Naive thymus-derived CD4-positive, alpha-beta T cell (primary cell): Measurements from ENCODE around the gene WNT6. TPM values are rescaled to one million over a fixed set of nuclear protein-coding genes. Genes with fewer than 3 reads are reported as not detected.
A peak's percentile ranks its signal among the peaks of the same experiment; 100 is the strongest.

Source experiments
- ATAC-seq: fragments of 150-1000 bp; cut with Tn5 transposase; 2 replicates; pipeline ENCODE4 v1.10.0; 2021; ENCODE audit warnings: mild to moderate bottlenecking, moderate library complexity
- CTCF ChIA-PET: fragments of 350-600 bp; sonication (Branson Sonifier 250); formaldehyde crosslinking; loops from one replicate; lab custom pipeline; 2021; ENCODE audit warnings: antibody characterized with exemption; lab: Charles Lee
- POLR2A ChIA-PET: fragments of 350-600 bp; sonication (Branson Sonifier 250); formaldehyde crosslinking; loops from one replicate; lab custom pipeline; 2021; ENCODE audit warnings: antibody characterized with exemption, inconsistent platforms; lab: Charles Lee
- DNase-seq, 9 donors: peaks; one replicate each; pipeline versions ENCODE4 v3.0.0 to v3.0.0-alpha.2; 2020 to 2022; ENCODE audit warnings: mixed read lengths in 1 of 9
- H3K27ac ChIP-seq: one replicate; pipeline ENCODE4 v1.7.0; 2013; ENCODE audit warnings: mild to moderate bottlenecking, low read depth, low read length, moderate library complexity
- H3K27me3 ChIP-seq, 2 donors: one replicate each; pipeline ENCODE4 v1.7.0; 2013; ENCODE audit warnings: low read length in 2 of 2, mild to moderate bottlenecking in 2 of 2, moderate library complexity in 2 of 2; ENCODE audit not compliant: control insufficient read depth in 2 of 2, insufficient read depth in 2 of 2
- H3K36me3 ChIP-seq, 3 experiments: 1 replicate in 2 of 3; 2 replicates in 1 of 3; pipeline ENCODE4 v1.7.0; 2013; ENCODE audit warnings: low read length in 3 of 3, mild to moderate bottlenecking in 3 of 3, moderate library complexity in 1 of 3; ENCODE audit not compliant: insufficient read depth in 3 of 3, control insufficient read depth in 2 of 3
- H3K4me1 ChIP-seq, 2 donors: one replicate each; pipeline ENCODE4 v1.7.0; 2013; ENCODE audit warnings: low read length in 2 of 2, mild to moderate bottlenecking in 2 of 2, moderate library complexity in 1 of 2; ENCODE audit not compliant: control insufficient read depth in 2 of 2, insufficient read depth in 2 of 2
- H3K4me3 ChIP-seq: 2 replicates; pipeline ENCODE4 v1.7.0; 2013; ENCODE audit warnings: mild to moderate bottlenecking, low read length
- H3K9me3 ChIP-seq, 3 experiments: 1 replicate in 2 of 3; 2 replicates in 1 of 3; pipeline ENCODE4 v1.7.0; 2013; ENCODE audit warnings: low read length in 3 of 3; ENCODE audit not compliant: control insufficient read depth in 2 of 3
- H3K27ac Mint-ChIP-seq, 9 donors: one replicate each; pipeline ENCODE4 v1.8.0; 2020 to 2022; ENCODE audit warnings: mixed read lengths in 9 of 9, mild to moderate bottlenecking in 8 of 9, moderate library complexity in 5 of 9, inconsistent platforms in 2 of 9
- H3K27me3 Mint-ChIP-seq, 5 donors: one replicate each; pipeline ENCODE4 v1.8.0; 2021 to 2022; ENCODE audit warnings: mixed read lengths in 5 of 5, mild to moderate bottlenecking in 1 of 5
- H3K36me3 Mint-ChIP-seq, 5 donors: one replicate each; pipeline ENCODE4 v1.8.0; 2020 to 2022; ENCODE audit warnings: mixed read lengths in 5 of 5, mild to moderate bottlenecking in 3 of 5, inconsistent platforms in 1 of 5
- H3K4me1 Mint-ChIP-seq, 7 donors: one replicate each; pipeline ENCODE4 v1.8.0; 2020 to 2022; ENCODE audit warnings: mixed read lengths in 7 of 7, mild to moderate bottlenecking in 3 of 7, inconsistent platforms in 1 of 7
- H3K4me3 Mint-ChIP-seq, 10 donors: one replicate each; pipeline ENCODE4 v1.8.0; 2020 to 2022; ENCODE audit warnings: mild to moderate bottlenecking in 10 of 10, mixed read lengths in 10 of 10, moderate library complexity in 6 of 10, inconsistent platforms in 2 of 10
- H3K9me3 Mint-ChIP-seq, 11 donors: one replicate each; pipeline ENCODE4 v1.8.0; 2020 to 2022; ENCODE audit warnings: mixed read lengths in 11 of 11, mild to moderate bottlenecking in 4 of 11, inconsistent platforms in 1 of 11, moderate library complexity in 1 of 11
- intact Hi-C, 2 donors: fragments of 100-400 bp; cut with micrococcal nuclease; formaldehyde crosslinking; loops; one replicate each; pipeline ENCODE4 v1.15.1; 2023
- polyA plus RNA-seq, 2 donors: library from polyadenylated mRNA; unstranded; fragments of 300-500 nt; fragmentation: Illumina TruSeq; gene quantifications; one replicate each; pipeline ENCODE4 v1.2.3, GENCODE V29; 2021
- total RNA-seq, 6 experiments: library from RNA in 5 of 6; stranded (reverse) in 5 of 6; gene quantifications; 1 replicate in 5 of 6; 2 replicates in 1 of 6; pipeline ENCODE4 v1.2.3 and lab custom pipeline; 2021 to 2026

Gene WNT6
- total and polyA plus RNA-seq, 7 experiments from 2014 or later, result 0.11 to 0.22 TPM; not detected in 5

- Mint-ChIP-seq H3K4me1 (peaks cover 40 to 52% (median 47%) of the 10 kb centered on the region in 7 donors), H3K36me3 (peaks cover 0 to 7% (median 0%) of the 10 kb centered on the region in 5 donors), H3K27ac (peak overlapping the region; percentile 36 to 98 (median 89)), H3K9me3 (peaks cover 0 to 3% (median 0%) of the 10 kb centered on the region in 11 donors), H3K27me3 (peaks cover 0 to 85% (median 0%) of the 10 kb centered on the region in 5 donors), H3K4me3 (peak overlapping the region in 9 of 10 donors; percentile 13 to 79 (median 64))
- Histone ChIP-seq H3K9me3 (no peaks in the 10 kb centered on the region), H3K36me3 (no peaks in the 10 kb centered on the region), H3K27ac (peak overlapping the region; percentile 89), H3K4me3 (no peak overlapping the region), H3K27me3 (no peaks in the 10 kb centered on the region), H3K4me1 (peaks cover 44 to 45% of the 10 kb centered on the region in 2 donors)
- ATAC-seq (no peak), DNase-seq (no peak)
- POLR2A ChIA-PET, result interaction anchor here (1.1 to 13.6 kb wide), 3 partner anchors 12 to 358 kb away, joined by 3 to 305 read pairs (median 4); partner anchors contain the start of genes CNPPD1 and WNT10A
- intact Hi-C loops, result loop anchor here (1.0 to 10.0 kb wide), 10 partner anchors 11 to 619 kb away; partner anchors contain the start of genes AAMP (in 1 of the 2), BCS1L (in 1 of the 2), CNPPD1 (in 1 of the 2) and GMPPA (in 1 of the 2)
- CTCF ChIA-PET, result interaction anchor here (15.8 kb wide), 1 partner anchor 13 kb away, joined by 627 read pairs; the partner anchor contains the start of gene WNT10A
Observed at GRCh38 chr2:218891275-218892135, 31.9 kb downstream of the WNT6 start.

GRCh38 chr2:218892693-218893348, 33.2 kb downstream of the WNT6 start:
- Mint-ChIP-seq H3K36me3 (peaks cover 0 to 7% (median 0%) of the 10 kb centered on the region in 5 donors), H3K4me3 (peak overlapping the region; percentile 58 to 85 (median 75)), H3K9me3 (peaks cover 0 to 3% (median 0%) of the 10 kb centered on the region in 11 donors), H3K27ac (peak overlapping the region; percentile 59 to 96 (median 89)), H3K4me1 (peaks cover 38 to 56% (median 52%) of the 10 kb centered on the region in 7 donors), H3K27me3 (peaks cover 0 to 76% (median 0%) of the 10 kb centered on the region in 5 donors)
- Histone ChIP-seq H3K4me3 (peak overlapping the region; percentile 48), H3K9me3 (no peaks in the 10 kb centered on the region), H3K27me3 (no peaks in the 10 kb centered on the region), H3K36me3 (no peaks in the 10 kb centered on the region), H3K27ac (peak overlapping the region; percentile 89), H3K4me1 (peaks cover 53 to 54% of the 10 kb centered on the region in 2 donors)
- ChIA-PET CTCF (interaction anchor here (0.7 to 15.8 kb wide), 2 partner anchors 14 to 234 kb away, joined by 3 to 627 read pairs; partner anchors contain the start of gene WNT10A), POLR2A (interaction anchor here (1.4 to 13.6 kb wide), 2 partner anchors 13 to 284 kb away, joined by 4 to 305 read pairs; partner anchors contain the start of genes CNPPD1 and WNT10A)
- DNase-seq (peak; percentile 82 to 93 (median 91)), ATAC-seq (peak; percentile 78)
- intact Hi-C loops, result loop anchor here (1.0 to 10.0 kb wide), 10 partner anchors 13 to 621 kb away; partner anchors contain the start of genes AAMP (in 1 of the 2), BCS1L (in 1 of the 2), CNPPD1 (in 1 of the 2) and GMPPA (in 1 of the 2)

GRCh38 chr2:218893349-218894150, 33.9 kb downstream of the WNT6 start:
- CTCF ChIA-PET, result interaction anchor here (0.6 to 15.8 kb wide), 3 partner anchors 15 to 235 kb away, joined by 3 to 627 read pairs (median 3); partner anchors contain the start of gene WNT10A
- Mint-ChIP-seq H3K9me3 (peaks cover 0 to 1% (median 0%) of the 10 kb centered on the region in 11 donors), H3K27me3 (peaks cover 0 to 78% (median 5%) of the 10 kb centered on the region in 5 donors), H3K27ac (peak overlapping the region; percentile 54 to 92 (median 83)), H3K4me1 (peaks cover 45 to 63% (median 59%) of the 10 kb centered on the region in 7 donors), H3K36me3 (peaks cover 0 to 7% (median 0%) of the 10 kb centered on the region in 5 donors), H3K4me3 (peak overlapping the region; percentile 58 to 85 (median 74))
- Histone ChIP-seq H3K27ac (peak overlapping the region; percentile 89), H3K9me3 (no peaks in the 10 kb centered on the region), H3K4me1 (peaks cover 56 to 60% of the 10 kb centered on the region in 2 donors), H3K4me3 (peak overlapping the region; percentile 48), H3K36me3 (no peaks in the 10 kb centered on the region), H3K27me3 (no peaks in the 10 kb centered on the region)
- intact Hi-C loops, result loop anchor here (2.0 to 10.0 kb wide), 9 partner anchors 15 to 621 kb away; partner anchors contain the start of genes AAMP (in 1 of the 2), BCS1L (in 1 of the 2), CNPPD1 (in 1 of the 2) and GMPPA (in 1 of the 2)
- POLR2A ChIA-PET, result interaction anchor here (0.5 to 13.6 kb wide), 3 partner anchors 14 to 283 kb away, joined by 3 to 305 read pairs (median 4); partner anchors contain the start of genes CNPPD1 and WNT10A
- ATAC-seq, result no peak
- DNase-seq, result no peak

- ATAC-seq, result no peak
- no peaks in the 10 kb centered on the region for H3K36me3 ChIP-seq
- DNase-seq, result no peak
- Mint-ChIP-seq H3K27me3 (peaks cover 0 to 79% (median 10%) of the 10 kb centered on the region in 5 donors), H3K27ac (peak overlapping the region; percentile 54 to 92 (median 83)), H3K4me3 (peak overlapping the region; percentile 58 to 85 (median 74)), H3K9me3 (peaks cover 0 to 1% (median 0%) of the 10 kb centered on the region in 11 donors), H3K4me1 (peaks cover 48 to 66% (median 62%) of the 10 kb centered on the region in 7 donors), H3K36me3 (peaks cover 0 to 7% (median 0%) of the 10 kb centered on the region in 5 donors)
- intact Hi-C loops, result loop anchor here (5.0 to 10.0 kb wide), 5 partner anchors 237 to 622 kb away; partner anchors contain the start of genes AAMP (in 1 of the 2), BCS1L (in 1 of the 2), GMPPA (in 1 of the 2) and NHEJ1 (in 1 of the 2)
- H3K4me1 ChIP-seq, result peaks cover 56 to 61% of the 10 kb centered on the region in 2 donors
- H3K4me3 ChIP-seq, result no peak overlapping the region
- ChIA-PET POLR2A (interaction anchor here (0.5 to 13.6 kb wide), 2 partner anchors 15 to 277 kb away, joined by 3 to 305 read pairs; partner anchors contain the start of gene WNT10A), CTCF (interaction anchor here (0.6 to 15.8 kb wide), 2 partner anchors 16 to 29 kb away, joined by 3 to 627 read pairs; partner anchors contain the start of gene WNT10A)
- H3K9me3 ChIP-seq, result no peaks in the 10 kb centered on the region
- no peaks in the 10 kb centered on the region for H3K27me3 ChIP-seq
- H3K27ac ChIP-seq, result peak overlapping the region; percentile 89
Observed at GRCh38 chr2:218894151-218894879, 34.7 kb downstream of the WNT6 start.

GRCh38 chr2:218894880-218895157, 35.2 kb downstream of the WNT6 start:
- Mint-ChIP-seq H3K27me3 (peaks cover 0 to 78% (median 15%) of the 10 kb centered on the region in 5 donors), H3K9me3 (peaks cover 0 to 1% (median 0%) of the 10 kb centered on the region in 11 donors), H3K27ac (peak overlapping the region; percentile 0 to 91 (median 82)), H3K4me3 (peak overlapping the region in 8 of 10 donors; percentile 10 to 79 (median 50)), H3K4me1 (peaks cover 48 to 66% (median 62%) of the 10 kb centered on the region in 7 donors), H3K36me3 (peaks cover 0 to 7% (median 0%) of the 10 kb centered on the region in 5 donors)
- CTCF ChIA-PET, result interaction anchor here (15.8 kb wide), 1 partner anchor 16 kb away, joined by 627 read pairs; the partner anchor contains the start of gene WNT10A
- Histone ChIP-seq H3K27ac (peak overlapping the region; percentile 89), H3K4me1 (peaks cover 56 to 61% of the 10 kb centered on the region in 2 donors), H3K27me3 (peaks cover 0 to 3% of the 10 kb centered on the region in 2 donors), H3K4me3 (no peak overlapping the region), H3K36me3 (no peaks in the 10 kb centered on the region), H3K9me3 (no peaks in the 10 kb centered on the region)
- intact Hi-C loops, result loop anchor here (5.0 to 10.0 kb wide), 12 partner anchors 183 to 623 kb away; partner anchors contain the start of genes CNOT9 (in 2 of the 2), GMPPA (in 2 of the 2), NHEJ1 (in 2 of the 2) and USP37 (in 2 of the 2)
- DNase-seq (no peak), ATAC-seq (no peak)
- POLR2A ChIA-PET, result interaction anchor here (13.6 kb wide), 1 partner anchor 15 kb away, joined by 305 read pairs; the partner anchor contains the start of gene WNT10A
